Fibroblast of skin of left biceps (primary cell): ENCODE measurements around the gene SOX13.

Experiments used
- DNase-seq, 2 experiments: peaks; one replicate each; pipeline ENCODE4 v3.0.0-alpha.2; 2013; ENCODE audit warnings: low read depth in 2 of 2

SOX13 gene

GRCh38 chr1:204106825-204107224, 33.9 kb downstream of the SOX13 start:
- DNase-seq = no peak

- DNase-seq = no peak
Measured at GRCh38 chr1:204107892-204108291, 35.0 kb downstream of the SOX13 start.

GRCh38 chr1:204108312-204109141, 35.6 kb downstream of the SOX13 start:
- no peak for DNase-seq

- no peak for DNase-seq
Measured at GRCh38 chr1:204110894-204111633, 38.1 kb downstream of the SOX13 start.

- no peak for DNase-seq
Measured at GRCh38 chr1:204112876-204113730, 40.2 kb downstream of the SOX13 start.

GRCh38 chr1:204113896-204114295, 41.0 kb downstream of the SOX13 start:
- no peak for DNase-seq

GRCh38 chr1:204114606-204115005, 41.7 kb downstream of the SOX13 start:
- no peak for DNase-seq

- no peak for DNase-seq
Measured at GRCh38 chr1:204115116-204115515, 42.2 kb downstream of the SOX13 start.

- DNase-seq = no peak
Measured at GRCh38 chr1:204116539-204116938, 43.6 kb downstream of the SOX13 start.

GRCh38 chr1:204121840-204122555, 49.1 kb downstream of the SOX13 start:
- DNase-seq = no peak

GRCh38 chr1:204123376-204123775, 50.5 kb downstream of the SOX13 start:
- no peak for DNase-seq

GRCh38 chr1:204124639-204125038, 51.7 kb downstream of the SOX13 start:
- DNase-seq = no peak

GRCh38 chr1:204125759-204126351, 52.9 kb downstream of the SOX13 start:
- DNase-seq = no peak

GRCh38 chr1:204126386-204126785, 53.5 kb downstream of the SOX13 start:
- DNase-seq = no peak

- no peak for DNase-seq
Measured at GRCh38 chr1:204126956-204127355, 54.0 kb downstream of the SOX13 start.

GRCh38 chr1:204127597-204128242, 54.8 kb downstream of the SOX13 start:
- peak; percentile 59 for DNase-seq

- no peak for DNase-seq
Measured at GRCh38 chr1:204128464-204128963, 55.6 kb downstream of the SOX13 start.

GRCh38 chr1:204128964-204129896, 56.3 kb downstream of the SOX13 start:
- DNase-seq = peak in 1 of 2 experiments; percentile 15

- no peak for DNase-seq
Measured at GRCh38 chr1:204130178-204130577, 57.3 kb downstream of the SOX13 start.
